Ovary (tissue), 9 donors: ENCODE measurements around the gene FBXO44. TPM values are rescaled to one million over a fixed set of nuclear protein-coding genes. Genes with fewer than 3 reads are reported as not detected.

Experiments used
- DNase-seq, 5 donors: peaks; one replicate each; pipeline ENCODE4 v3.0.0-alpha.2; 2019 to 2020
- H3K27ac ChIP-seq, 2 donors: fragments of 200-600 bp; one replicate each; pipeline versions ENCODE4 v1.5.1 to v1.8.0; 2019 to 2022
- H3K27me3 ChIP-seq: fragments of 200-600 bp; one replicate; pipeline ENCODE4 v1.8.0; 2022
- H3K36me3 ChIP-seq: fragments of 200-600 bp; sonication (generic); one replicate; pipeline ENCODE4 v1.5.1; 2019
- H3K4me1 ChIP-seq: one replicate; pipeline ENCODE4 v1.8.1; 2013; ENCODE audit warnings: mild to moderate bottlenecking, moderate library complexity; ENCODE audit not compliant: insufficient read depth
- H3K4me3 ChIP-seq: fragments of 200-600 bp; sonication (generic); one replicate; pipeline ENCODE4 v1.5.1; 2017
- H3K9me3 ChIP-seq, 2 donors: fragments of 200-600 bp in 1 of 2; sonication (generic) in 1 of 2; one replicate each; pipeline versions ENCODE4 v1.5.1 to v1.8.1; 2013 to 2019; ENCODE audit warnings: mild to moderate bottlenecking in 1 of 2, moderate library complexity in 1 of 2
- EP300 ChIP-seq: sonication (generic); formaldehyde crosslinking; IDR thresholded peaks from one replicate; pipeline ENCODE4 v1.6.1; 2017; ENCODE audit warnings: antibody characterized with exemption
- POLR2A ChIP-seq: fragments of 450-650 bp; IDR thresholded peaks from one replicate; pipeline ENCODE4 v1.6.1; 2017; ENCODE audit warnings: antibody characterized with exemption, mild to moderate bottlenecking, moderate library complexity
- WGBS, 3 donors: extraction: QIAGEN DNeasy Blood & Tissue Kit in 1 of 3; methylation state at CpG; one replicate each; pipeline versions ENCODE4 v1.1.5 to v1.1.7; 2013 to 2017; 5-methylcytosine and 5-hydroxymethylcytosine counted together
- intact Hi-C, 4 donors: fragments of 100-400 bp; cut with DNase I; formaldehyde crosslinking; loops; one replicate each; pipeline versions ENCODE4 v1.11.0 to v1.15.1; 2022 to 2023
- polyA plus RNA-seq, 2 donors: library from polyadenylated mRNA; stranded (reverse); fragments of 200-250 nt in 1 of 2; fragments of 350-450 nt in 1 of 2; fragmentation: Illumina TruSeq in 1 of 2; extraction: RNeasy Lipid Tissue Mini Kit (QIAGEN cat#74804) in 1 of 2; gene quantifications; one replicate each; pipeline ENCODE4 v1.2.3, GENCODE V29; 2013 to 2014
- total RNA-seq, 7 donors: library from RNA; depleted of rRNA in 2 of 7; stranded (reverse); fragments of >200 nt in 2 of 7; fragmentation: NEBNext Ultra II Directional in 3 of 7; extraction: Animal tissue kit (Norgen Biotek cat#: 25700) in 3 of 7; gene quantifications; one replicate each; pipeline versions ENCODE4 v1.1.0 to v1.2.4, GENCODE V29; 2016 to 2023
- TF ChIP-seq, protein P1 (sequence below), 3 donors: fragments of 450-650 bp in 2 of 3; fragments of 200-600 bp in 1 of 3; IDR thresholded peaks; one replicate each; pipeline versions ENCODE4 v1.5.1 to v1.8.0; 2016 to 2022; ENCODE audit warnings: antibody characterized with exemption in 3 of 3, mild to moderate bottlenecking in 1 of 3
- donor health status: DM: no; HTN: no; CAD: no; lungs with moderate emphysema.
- donor health status: DM: no; HTN: no; CAD: no.
- donor health status: Bipolar disorder and iron deficiency.
- donor health status: DM: yes; HTN: yes; CAD: no.
- donor health status: DM: no; HTN: no; CAD: no.
- donor health status: DM: yes; HTN: yes; CAD: no.

Gene FBXO44
- total and polyA plus RNA-seq, 9 donors, result 4.2 to 20.8 (median 17.5) TPM

DNA sequence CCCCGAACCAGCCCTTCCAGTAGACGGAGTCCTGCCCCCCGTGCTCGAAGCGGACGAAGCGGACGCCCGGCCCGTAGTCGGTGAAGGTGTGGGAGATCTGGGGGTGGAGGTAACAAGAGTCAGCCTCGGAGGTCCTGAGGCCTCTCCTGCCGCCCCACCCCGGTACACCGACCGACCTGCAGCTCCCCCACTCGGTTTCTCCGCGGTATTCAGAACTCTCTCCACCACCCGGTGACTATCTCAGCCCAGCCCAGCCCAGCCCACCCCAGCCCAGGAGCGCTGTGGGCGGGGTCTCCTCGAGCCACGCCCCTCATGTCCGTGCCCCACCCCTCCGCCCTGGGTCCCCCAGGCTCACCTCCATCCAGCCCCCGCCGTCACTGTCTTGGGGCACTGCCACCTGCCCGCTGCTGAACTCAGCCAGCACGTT lies 5.9 kb upstream of the FBXO44 start:
- Histone ChIP-seq H3K4me3 (no peak overlapping the region), H3K9me3 (no peaks in the 10 kb centered on the region), H3K27ac (no peak overlapping the region), H3K4me1 (no peaks in the 10 kb centered on the region), H3K36me3 (no peaks in the 10 kb centered on the region), H3K27me3 (no peaks in the 10 kb centered on the region)
- WGBS, 3 donors, result 5 to 8% (median 5%) methylated on average over 24 to 30 of the region's 30 CpGs
- intact Hi-C loops, result loop anchor here in 2 of 4 donors (5.0 kb wide), 2 partner anchors 406 to 606 kb away; no protein-coding TSS in a partner anchor
- DNase-seq, result no peak
- TF ChIP-seq POLR2A (no peak), EP300 (no peak)
- TF ChIP-seq, protein P1, sequence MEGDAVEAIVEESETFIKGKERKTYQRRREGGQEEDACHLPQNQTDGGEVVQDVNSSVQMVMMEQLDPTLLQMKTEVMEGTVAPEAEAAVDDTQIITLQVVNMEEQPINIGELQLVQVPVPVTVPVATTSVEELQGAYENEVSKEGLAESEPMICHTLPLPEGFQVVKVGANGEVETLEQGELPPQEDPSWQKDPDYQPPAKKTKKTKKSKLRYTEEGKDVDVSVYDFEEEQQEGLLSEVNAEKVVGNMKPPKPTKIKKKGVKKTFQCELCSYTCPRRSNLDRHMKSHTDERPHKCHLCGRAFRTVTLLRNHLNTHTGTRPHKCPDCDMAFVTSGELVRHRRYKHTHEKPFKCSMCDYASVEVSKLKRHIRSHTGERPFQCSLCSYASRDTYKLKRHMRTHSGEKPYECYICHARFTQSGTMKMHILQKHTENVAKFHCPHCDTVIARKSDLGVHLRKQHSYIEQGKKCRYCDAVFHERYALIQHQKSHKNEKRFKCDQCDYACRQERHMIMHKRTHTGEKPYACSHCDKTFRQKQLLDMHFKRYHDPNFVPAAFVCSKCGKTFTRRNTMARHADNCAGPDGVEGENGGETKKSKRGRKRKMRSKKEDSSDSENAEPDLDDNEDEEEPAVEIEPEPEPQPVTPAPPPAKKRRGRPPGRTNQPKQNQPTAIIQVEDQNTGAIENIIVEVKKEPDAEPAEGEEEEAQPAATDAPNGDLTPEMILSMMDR (IDR thresholded peaks at IDR 0.05), result no peak

DNA sequence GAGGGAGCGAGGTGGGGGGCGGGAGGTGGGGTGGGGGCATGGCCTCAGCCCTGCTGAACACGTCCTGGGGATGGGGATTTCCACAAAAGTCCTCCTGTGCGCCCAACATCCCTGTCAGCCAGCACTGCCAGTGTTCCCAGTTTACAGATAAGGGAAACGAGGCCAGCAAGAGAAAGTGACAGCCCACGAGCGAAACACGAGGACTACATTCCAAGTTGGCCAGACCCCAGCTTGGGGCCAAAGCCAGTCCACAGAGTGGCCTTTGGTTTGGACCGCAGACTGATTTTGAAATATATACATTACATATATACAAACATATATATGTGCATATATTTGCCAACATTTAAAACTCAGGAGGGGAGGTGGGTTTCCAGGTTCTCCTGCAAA lies 5.4 kb upstream of the FBXO44 start:
- no peaks in the 10 kb centered on the region for H3K9me3 ChIP-seq
- intact Hi-C loops, result loop anchor here in 2 of 4 donors (5.0 kb wide), 2 partner anchors 407 to 607 kb away; no protein-coding TSS in a partner anchor
- no peaks in the 10 kb centered on the region for H3K27me3 ChIP-seq
- WGBS, 3 donors, result 9 to 15% (median 10%) methylated on average over 9 of the region's 9 CpGs
- H3K27ac ChIP-seq, result no peak overlapping the region
- no peaks in the 10 kb centered on the region for H3K36me3 ChIP-seq
- H3K4me1 ChIP-seq, result no peaks in the 10 kb centered on the region
- H3K4me3 ChIP-seq, result no peak overlapping the region
- no peak for DNase-seq
- TF ChIP-seq, protein P1 (IDR thresholded peaks at IDR 0.05), result no peak
- no peak for TF ChIP-seq EP300
- TF ChIP-seq POLR2A, result no peak

DNA sequence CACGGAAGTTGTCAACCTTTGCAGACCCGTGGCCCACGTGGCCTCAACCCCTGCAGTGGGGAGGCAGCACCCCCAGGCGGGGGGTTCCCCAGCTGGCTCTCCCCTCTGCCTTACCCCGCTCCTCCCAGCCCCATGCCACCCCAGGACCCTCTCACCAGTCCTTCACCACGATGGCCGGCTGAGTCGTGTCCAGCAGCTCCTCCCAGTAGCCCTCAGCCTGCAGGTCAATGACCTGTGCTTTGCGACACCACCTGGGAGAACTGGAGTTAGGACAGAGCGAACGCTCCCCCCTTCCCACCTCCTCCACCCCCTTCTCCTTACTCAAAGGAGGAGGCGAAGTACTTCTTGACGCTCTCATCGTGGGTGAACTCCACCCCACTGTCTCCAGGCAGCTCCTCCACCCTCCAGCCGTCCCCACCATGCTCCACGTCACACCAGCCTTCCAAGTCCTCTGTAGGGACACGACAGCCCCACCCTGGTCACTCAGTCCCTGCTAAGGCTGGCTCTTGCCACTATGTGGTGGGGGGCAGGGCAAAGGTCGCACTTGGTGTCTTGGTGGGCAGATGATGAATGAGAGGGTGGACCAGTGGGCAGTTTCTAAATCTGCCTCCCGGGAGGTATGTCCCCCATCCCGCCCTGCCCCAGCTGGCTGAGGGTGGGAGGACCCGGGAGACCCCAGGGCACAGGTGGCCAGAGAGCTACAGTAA lies 4.9 kb upstream of the FBXO44 start:
- H3K4me3 ChIP-seq, result no peak overlapping the region
- H3K36me3 ChIP-seq, result no peaks in the 10 kb centered on the region
- 16 to 24% (median 22%) methylated on average over 21 of the region's 21 CpGs for WGBS, 3 donors
- H3K9me3 ChIP-seq, result no peaks in the 10 kb centered on the region
- H3K27me3 ChIP-seq, result no peaks in the 10 kb centered on the region
- no peak for DNase-seq
- TF ChIP-seq EP300 (no peak), POLR2A (no peak)
- TF ChIP-seq, protein P1 (IDR thresholded peaks at IDR 0.05), result no peak
- intact Hi-C loops, result loop anchor here in 3 of 4 donors (5.0 to 10.0 kb wide), 6 partner anchors 65 to 1372 kb away; no protein-coding TSS in a partner anchor
- H3K4me1 ChIP-seq, result no peaks in the 10 kb centered on the region
- no peak overlapping the region for H3K27ac ChIP-seq

DNA sequence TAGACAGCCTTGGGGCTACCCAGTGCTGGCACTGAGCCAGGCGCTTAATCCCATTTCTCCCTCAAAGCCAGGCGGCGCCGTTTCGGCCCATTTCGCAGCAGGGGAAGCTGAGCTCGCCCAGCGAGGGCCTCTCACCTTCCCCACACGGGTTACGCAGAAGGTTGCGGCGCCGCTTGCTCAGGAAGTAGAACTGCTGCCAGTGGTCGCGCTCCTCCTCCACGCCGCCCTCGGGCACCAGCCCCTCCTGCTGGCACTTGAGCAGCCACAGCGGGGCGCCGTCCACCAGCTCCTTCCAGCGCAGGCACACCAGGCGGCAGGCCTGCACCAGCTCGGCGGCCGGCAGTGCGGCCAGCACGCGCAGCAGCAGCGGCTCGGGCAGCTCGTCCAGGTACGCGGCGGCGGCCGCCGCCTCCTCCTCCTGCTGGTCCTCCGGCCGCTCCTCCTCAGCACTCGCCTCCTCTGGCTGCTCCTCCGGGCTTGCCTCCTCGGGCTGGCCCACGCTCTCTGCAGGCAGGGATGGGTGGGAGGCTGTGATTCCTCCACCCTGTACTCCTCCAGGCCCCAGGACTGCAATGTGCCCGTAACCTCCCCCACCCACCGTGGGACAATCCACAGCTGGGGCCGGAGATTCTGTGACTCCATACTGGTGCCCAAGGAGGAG lies 4.2 kb upstream of the FBXO44 start:
- H3K27ac ChIP-seq, result no peak overlapping the region
- TF ChIP-seq, protein P1 (IDR thresholded peaks at IDR 0.05), result peak in 2 of 3 donors; percentile 21 to 37
- TF ChIP-seq POLR2A (no peak), EP300 (no peak)
- H3K4me1 ChIP-seq, result peaks cover 4% of the 10 kb centered on the region
- peak in 3 of 5 donors; percentile 50 to 67 (median 52) for DNase-seq
- H3K4me3 ChIP-seq, result no peak overlapping the region
- intact Hi-C loops, result loop anchor here in 2 of 4 donors (5.0 to 10.0 kb wide), 4 partner anchors 64 to 1373 kb away; no protein-coding TSS in a partner anchor
- 6 to 11% (median 7%) methylated on average over 26 to 47 of the region's 47 CpGs for WGBS, 3 donors
- no peaks in the 10 kb centered on the region for H3K36me3 ChIP-seq
- H3K27me3 ChIP-seq, result no peaks in the 10 kb centered on the region
- H3K9me3 ChIP-seq, result no peaks in the 10 kb centered on the region
